K562 (cell line): ENCODE results near the gene AGPAT3. TPM values are rescaled to one million over a fixed set of nuclear protein-coding genes. Genes with fewer than 3 reads are reported as not detected.
A peak's percentile ranks its signal among the peaks of the same experiment; 100 is the strongest.

Source experiments
- ATAC-seq: fragments of 200-7000 bp; cut with Tn5 transposase; 3 replicates; pipeline ENCODE4 v1.9.1; 2020; ENCODE audit warnings: moderate library complexity
- BruUV-seq: library from RNA; stranded (reverse); fragments of 400-500 nt; replicated peaks from 2 replicates; lab custom pipeline; 2021; lab: Mats Ljungman, UMichigan
- CTCF ChIA-PET: fragments of 300-600 bp; formaldehyde crosslinking; extraction: SDS; loops from one replicate; lab custom pipeline; 2021; ENCODE audit warnings: low intra/inter-chr PET ratio; lab: Yijun Ruan, JAX
- POLR2A ChIA-PET: fragments of 300-600, 350-650 bp; sonication (Branson Sonifier 250); formaldehyde crosslinking; extraction: SDS; loops from one replicate; lab custom pipeline; 2021; ENCODE audit warnings: antibody characterized with exemption, inconsistent platforms; lab: Yijun Ruan, JAX
- DNase-seq, 4 experiments: peaks; one replicate each; pipeline versions ENCODE4 v3.0.0 to v3.0.0-alpha.2; 2011 to 2018; ENCODE audit warnings: low spot score in 3 of 4, mixed read lengths in 3 of 4; ENCODE audit errors: extremely low read depth in 1 of 4
- FAIRE-seq: peaks from 2 replicates; lab custom pipeline; 2011; peaks lifted over from hg19 to GRCh38; lab: Jason Lieb, UNC
- H2AFZ ChIP-seq: 2 replicates; pipeline ENCODE4 v1.6.0; 2011; ENCODE audit warnings: low read depth, low read length, control low read depth, inconsistent platforms
- H3K27ac ChIP-seq: fragments of 200-600 bp; 3 replicates; pipeline ENCODE4 v1.8.0; 2011; ENCODE audit warnings: low read depth, mild to moderate bottlenecking, control low read depth, inconsistent platforms, low read length, moderate library complexity, mixed read lengths; ENCODE audit errors: extremely low read depth
- H3K27me3 ChIP-seq, 2 experiments: fragments of 300-600 bp in 1 of 2; 2 replicates in 1 of 2; 3 replicates in 1 of 2; pipeline versions ENCODE4 v1.6.0 to v1.8.0; 2011; ENCODE audit warnings: inconsistent platforms in 2 of 2, low read length in 2 of 2, mild to moderate bottlenecking in 1 of 2, mixed read lengths in 1 of 2, moderate library complexity in 1 of 2; ENCODE audit not compliant: control insufficient read depth in 2 of 2, insufficient read depth in 2 of 2
- H3K36me3 ChIP-seq: fragments of 300-600 bp; 3 replicates; pipeline ENCODE4 v1.8.0; 2011; ENCODE audit warnings: mild to moderate bottlenecking, low read length, inconsistent platforms; ENCODE audit not compliant: control insufficient read depth, insufficient read depth
- H3K4me1 ChIP-seq, 2 experiments: fragments of 200-600 bp in 1 of 2; replicated peaks in 1 of 2; 2 replicates in 1 of 2; 3 replicates in 1 of 2; pipeline versions ENCODE4 v1.5.1 to v1.8.0; 2011; ENCODE audit warnings: inconsistent platforms in 2 of 2, low read length in 2 of 2, mild to moderate bottlenecking in 1 of 2, mixed read lengths in 1 of 2, moderate library complexity in 1 of 2; ENCODE audit not compliant: control insufficient read depth in 2 of 2, insufficient read depth in 2 of 2
- H3K4me2 ChIP-seq: 2 replicates; pipeline ENCODE4 v1.6.1; 2011; ENCODE audit warnings: low read length, control low read depth, inconsistent platforms, mixed read lengths; ENCODE audit not compliant: insufficient read depth
- H3K4me3 ChIP-seq: fragments of 200-600 bp; sonication (generic), shearing (Covaris generic); 2 replicates; pipeline ENCODE4 v1.5.1; 2016; ENCODE audit warnings: control low read depth, inconsistent platforms
- H3K79me2 ChIP-seq: fragments of 200-600 bp; 3 replicates; pipeline ENCODE4 v1.8.0; 2011; ENCODE audit warnings: low read length, inconsistent platforms; ENCODE audit not compliant: control insufficient read depth, insufficient read depth
- H3K9ac ChIP-seq, 2 experiments: 2 replicates each; pipeline versions ENCODE4 v1.6.0 to v1.6.1; 2011; ENCODE audit warnings: low read depth in 2 of 2, low read length in 2 of 2, control low read depth in 1 of 2, inconsistent platforms in 1 of 2, mild to moderate bottlenecking in 1 of 2, mixed read lengths in 1 of 2; ENCODE audit not compliant: insufficient read depth in 1 of 2
- H3K9me1 ChIP-seq: one replicate; pipeline ENCODE4 v1.6.0; 2011; ENCODE audit warnings: inconsistent platforms, mild to moderate bottlenecking, low read length, moderate library complexity; ENCODE audit not compliant: control insufficient read depth, insufficient read depth
- H3K9me3 ChIP-seq: replicated peaks from 2 replicates; pipeline ENCODE4 v1.5.1; 2011; ENCODE audit warnings: low read depth, low read length, inconsistent platforms; ENCODE audit not compliant: control insufficient read depth, insufficient read depth
- H4K20me1 ChIP-seq: replicated peaks from 2 replicates; pipeline ENCODE4 v1.6.1; 2011; ENCODE audit warnings: low read length, inconsistent platforms, mixed read lengths; ENCODE audit not compliant: control insufficient read depth, insufficient read depth
- ATF3 ChIP-seq, 2 experiments: fragments of 450-650 bp in 1 of 2; sonication (generic) in 1 of 2; formaldehyde crosslinking in 1 of 2; IDR thresholded peaks in 1 of 2; conservative IDR thresholded peaks in 1 of 2; 2 replicates each; pipeline versions ENCODE4 v1.6.1 to v1.8.1; 2016 to 2023; ENCODE audit warnings: mild to moderate bottlenecking in 2 of 2, moderate library complexity in 2 of 2, inconsistent platforms in 1 of 2, missing genetic modification reagents in 1 of 2
- BDP1 ChIP-seq: IDR thresholded peaks from 3 replicates; pipeline ENCODE4 v1.6.1; 2011; ENCODE audit not compliant: insufficient read length, insufficient read depth
- CREB1 ChIP-seq, 2 experiments: sonication (generic) in 1 of 2; formaldehyde crosslinking in 1 of 2; IDR thresholded peaks; 2 replicates each; pipeline versions ENCODE4 v1.6.1 to v1.8.0; 2012 to 2022; ENCODE audit warnings: inconsistent platforms in 1 of 2, mild to moderate bottlenecking in 1 of 2, missing genetic modification reagents in 1 of 2, moderate library complexity in 1 of 2
- FUS ChIP-seq: fragments of 200-400 bp; formaldehyde crosslinking; optimal IDR thresholded peaks from 2 replicates; pipeline ENCODE3; 2017; ENCODE audit warnings: low read depth, low read length
- HMBOX1 ChIP-seq: sonication (generic); IDR thresholded peaks from 2 replicates; pipeline ENCODE4 v1.6.1; 2016
- PHF8 ChIP-seq: fragments of 200-600 bp; sonication (generic); IDR thresholded peaks from 2 replicates; pipeline ENCODE4 v1.6.1; 2012; ENCODE audit warnings: mixed run types, mild to moderate bottlenecking, inconsistent platforms, low read length, moderate library complexity, borderline replicate concordance
- SOX6 ChIP-seq: fragments of 450-650 bp; IDR thresholded peaks from 2 replicates; pipeline ENCODE4 v1.6.1; 2014; ENCODE audit warnings: mild to moderate bottlenecking
- ZC3H4 ChIP-seq: sonication (generic); formaldehyde crosslinking; IDR thresholded peaks from 2 replicates; pipeline ENCODE4 v1.9.0; 2021; ENCODE audit warnings: missing genetic modification reagents, borderline replicate concordance
- ZNF445 ChIP-seq: fragments of 250-450 bp; sonication (Bioruptor Pico); IDR thresholded peaks from 2 replicates; pipeline ENCODE4 v1.4.0; 2020; ENCODE audit warnings: low read depth, mild to moderate bottlenecking, moderate library complexity
- WGBS: fragments of 100-300 bp; shearing (Covaris generic); methylation state at CpG from one replicate; pipeline ENCODE4 v1.1.6; 2016; ENCODE audit warnings: low coverage, mixed read lengths; ENCODE audit not compliant: insufficient coverage; ENCODE audit errors: missing lambda C conversion rate; 5-methylcytosine and 5-hydroxymethylcytosine counted together
- in situ Hi-C: fragments of 300-500 bp; cut with MboI; formaldehyde crosslinking; loops from 4 replicates; pipeline ENCODE4 v1.15.0; 2018; ENCODE audit warnings: inconsistent platforms, mixed read lengths
- intact Hi-C: fragments of 100-400 bp; cut with micrococcal nuclease; formaldehyde crosslinking; loops from 2 replicates; pipeline ENCODE4 v1.14.2; 2022
- polyA plus RNA-seq, 8 experiments: library from polyadenylated mRNA; depleted of rRNA in 4 of 8; stranded (reverse) in 5 of 8; unstranded in 3 of 8; fragments of >200 nt; fragmentation: Nextera tagmentation in 2 of 8; fragmentation: Illumina TruSeq in 1 of 8; extraction: Ambion mirVana in 2 of 8; extraction: Trizol in 1 of 8; gene quantifications; 2 replicates each; pipeline versions ENCODE4 v1.2.1 to v1.2.3, GENCODE V29; 2011 to 2014; ENCODE audit warnings: inconsistent platforms in 1 of 8, missing spikeins in 1 of 8
- total RNA-seq, 7 experiments: library from RNA; depleted of rRNA in 6 of 7; stranded (reverse); fragments of >200 nt in 6 of 7; fragmentation: Illumina TruSeq in 2 of 7; extraction: Trizol in 2 of 7; gene quantifications; 2 replicates each; pipeline versions ENCODE4 v1.2.1 to v1.2.3, GENCODE V29; 2011 to 2021; ENCODE audit warnings: low replicate concordance in 1 of 7
- TF ChIP-seq, protein P1 (sequence below): fragments of 450-650 bp; IDR thresholded peaks from 2 replicates; pipeline ENCODE4 v1.6.1; 2016; ENCODE audit warnings: mild to moderate bottlenecking
- TF ChIP-seq, protein P2 (sequence below), 2 experiments: IDR thresholded peaks; 2 replicates each; pipeline ENCODE4 v1.6.1; 2012; ENCODE audit warnings: improper control_type of control experiment in 2 of 2, low read depth in 2 of 2, low read length in 2 of 2, borderline replicate concordance in 1 of 2

AGPAT3 gene
- total and polyA plus RNA-seq, 9 of the 15 experiments (the other 6 are each of a cell fraction or from before 2014, with no cell fraction given): 1.5 to 88.4 (median 35.7) TPM

DNA sequence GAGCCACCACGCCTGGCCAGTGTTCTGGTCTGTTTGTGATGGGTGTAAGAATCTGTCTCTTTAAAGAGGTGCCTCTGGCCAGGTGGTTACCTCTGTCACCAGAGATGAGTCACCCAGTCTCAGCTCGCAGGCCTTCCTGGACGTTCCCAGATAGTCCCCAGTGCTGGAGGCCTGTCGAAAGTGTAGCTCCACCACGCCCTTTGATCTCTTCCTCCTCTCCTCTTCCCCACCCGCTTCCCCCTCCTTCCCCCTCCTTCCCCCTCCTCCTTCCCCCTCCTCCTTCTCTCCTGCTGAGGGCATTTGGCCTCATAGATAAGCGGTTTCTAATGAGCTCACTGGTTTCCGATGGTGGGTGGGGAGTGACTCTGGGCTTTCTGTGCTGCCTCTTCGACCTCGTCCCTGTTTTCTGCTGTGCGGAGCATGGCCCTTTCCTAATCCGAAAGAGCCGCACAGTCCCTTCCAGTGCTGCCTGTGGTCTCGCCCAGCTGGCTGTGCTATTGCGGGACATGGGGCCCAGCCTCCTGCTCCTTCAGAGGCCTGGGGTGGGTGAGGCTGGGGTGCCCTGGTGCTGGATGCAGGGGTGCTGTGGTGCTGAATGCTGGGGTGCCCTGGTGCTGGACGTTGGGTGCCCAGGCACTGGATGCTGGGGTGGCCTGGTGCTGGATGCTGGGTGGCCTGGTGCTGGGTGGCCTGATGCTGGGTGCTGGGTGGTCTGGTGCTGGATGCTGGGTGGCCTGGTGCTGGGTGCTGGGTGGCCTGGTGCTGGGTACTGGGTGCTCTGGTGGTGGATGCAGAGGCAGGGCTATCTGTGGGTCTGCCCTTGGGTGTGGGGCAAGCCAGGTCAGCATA is 19.2 kb downstream of the AGPAT3 start:
- ChIA-PET CTCF (interaction anchor here (0.5 kb wide), 1 partner anchor 33 kb away, joined by 5 read pairs; no protein-coding TSS in a partner anchor), POLR2A (interaction anchor here (0.5 to 2.8 kb wide), 17 partner anchors 9 to 165 kb away, joined by 3 to 28 read pairs (median 5); no protein-coding TSS in a partner anchor)
- TSS peak; percentile 56 for BruUV-seq
- H3K9me1 ChIP-seq: no peaks in the 10 kb centered on the region
- peak overlapping the region; percentile 78 for H2AFZ ChIP-seq
- peaks cover 91% of the 10 kb centered on the region for H3K79me2 ChIP-seq
- in situ Hi-C loops (no loop called here), intact Hi-C loops (loop anchor here (1.0 kb wide), 1 partner anchor 18 kb away; no protein-coding TSS in a partner anchor)
- H3K4me2 ChIP-seq: peak overlapping the region; percentile 90
- FAIRE-seq: peak; percentile 98
- 0 out of 2 replicates have a peak, but pooled peaks cover 6% of the 10 kb centered on the region for H4K20me1 ChIP-seq
- peak overlapping the region; percentile 35 for H3K4me3 ChIP-seq
- no peaks in the 10 kb centered on the region for H3K27me3 ChIP-seq
- peak overlapping the region; percentile 95 to 96 for H3K9ac ChIP-seq
- peak; percentile 95 to 98 (median 96) for DNase-seq
- 4% methylated on average over 13 of the region's 16 CpGs for WGBS
- peak overlapping the region; percentile 98 for H3K27ac ChIP-seq
- no peaks in the 10 kb centered on the region for H3K9me3 ChIP-seq
- ATAC-seq: peak; percentile 93
- peaks cover 40 to 60% of the 10 kb centered on the region in 2 experiments for H3K4me1 ChIP-seq
- peaks cover 56% of the 10 kb centered on the region for H3K36me3 ChIP-seq
- TF ChIP-seq ATF3 (IDR thresholded peaks at IDR 0.05): peak; percentile 95
- no peak for TF ChIP-seq ATF3 (CRISPR knock-in tag; conservative IDR thresholded peaks at IDR 0.05)
- TF ChIP-seq PHF8: peak; percentile 65; the same call in 1 of the 2 replicates
- TF ChIP-seq HMBOX1: peak; percentile 34; the same call in 1 of the 2 replicates
- TF ChIP-seq, protein P1, sequence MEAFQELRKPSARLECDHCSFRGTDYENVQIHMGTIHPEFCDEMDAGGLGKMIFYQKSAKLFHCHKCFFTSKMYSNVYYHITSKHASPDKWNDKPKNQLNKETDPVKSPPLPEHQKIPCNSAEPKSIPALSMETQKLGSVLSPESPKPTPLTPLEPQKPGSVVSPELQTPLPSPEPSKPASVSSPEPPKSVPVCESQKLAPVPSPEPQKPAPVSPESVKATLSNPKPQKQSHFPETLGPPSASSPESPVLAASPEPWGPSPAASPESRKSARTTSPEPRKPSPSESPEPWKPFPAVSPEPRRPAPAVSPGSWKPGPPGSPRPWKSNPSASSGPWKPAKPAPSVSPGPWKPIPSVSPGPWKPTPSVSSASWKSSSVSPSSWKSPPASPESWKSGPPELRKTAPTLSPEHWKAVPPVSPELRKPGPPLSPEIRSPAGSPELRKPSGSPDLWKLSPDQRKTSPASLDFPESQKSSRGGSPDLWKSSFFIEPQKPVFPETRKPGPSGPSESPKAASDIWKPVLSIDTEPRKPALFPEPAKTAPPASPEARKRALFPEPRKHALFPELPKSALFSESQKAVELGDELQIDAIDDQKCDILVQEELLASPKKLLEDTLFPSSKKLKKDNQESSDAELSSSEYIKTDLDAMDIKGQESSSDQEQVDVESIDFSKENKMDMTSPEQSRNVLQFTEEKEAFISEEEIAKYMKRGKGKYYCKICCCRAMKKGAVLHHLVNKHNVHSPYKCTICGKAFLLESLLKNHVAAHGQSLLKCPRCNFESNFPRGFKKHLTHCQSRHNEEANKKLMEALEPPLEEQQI: no peak
- TF ChIP-seq ZC3H4 (CRISPR knock-in tag): peak; percentile 97; the same call in 1 of the 2 replicates
- TF ChIP-seq SOX6: peak; percentile 62; the same call in 1 of the 2 replicates
- TF ChIP-seq BDP1: no peak
- 0 out of 2 replicates have a peak, but pooled peaks have one; percentile 32 for TF ChIP-seq CREB1 (IDR thresholded peaks at IDR 0.05)
- 0 out of 2 replicates have a peak, but pooled peaks have one; percentile 53 for TF ChIP-seq CREB1 (CRISPR knock-in tag; IDR thresholded peaks at IDR 0.05)
- no peak for TF ChIP-seq FUS
- TF ChIP-seq, protein P2, sequence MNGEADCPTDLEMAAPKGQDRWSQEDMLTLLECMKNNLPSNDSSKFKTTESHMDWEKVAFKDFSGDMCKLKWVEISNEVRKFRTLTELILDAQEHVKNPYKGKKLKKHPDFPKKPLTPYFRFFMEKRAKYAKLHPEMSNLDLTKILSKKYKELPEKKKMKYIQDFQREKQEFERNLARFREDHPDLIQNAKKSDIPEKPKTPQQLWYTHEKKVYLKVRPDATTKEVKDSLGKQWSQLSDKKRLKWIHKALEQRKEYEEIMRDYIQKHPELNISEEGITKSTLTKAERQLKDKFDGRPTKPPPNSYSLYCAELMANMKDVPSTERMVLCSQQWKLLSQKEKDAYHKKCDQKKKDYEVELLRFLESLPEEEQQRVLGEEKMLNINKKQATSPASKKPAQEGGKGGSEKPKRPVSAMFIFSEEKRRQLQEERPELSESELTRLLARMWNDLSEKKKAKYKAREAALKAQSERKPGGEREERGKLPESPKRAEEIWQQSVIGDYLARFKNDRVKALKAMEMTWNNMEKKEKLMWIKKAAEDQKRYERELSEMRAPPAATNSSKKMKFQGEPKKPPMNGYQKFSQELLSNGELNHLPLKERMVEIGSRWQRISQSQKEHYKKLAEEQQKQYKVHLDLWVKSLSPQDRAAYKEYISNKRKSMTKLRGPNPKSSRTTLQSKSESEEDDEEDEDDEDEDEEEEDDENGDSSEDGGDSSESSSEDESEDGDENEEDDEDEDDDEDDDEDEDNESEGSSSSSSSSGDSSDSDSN (IDR thresholded peaks at IDR 0.05; ENCODE audit: borderline replicate concordance in 1 of 2, low read depth in 2 of 2, low read length in 2 of 2): peak; percentile 54 to 69; a peak in 1 of 4 replicates
- no peak for TF ChIP-seq ZNF445 (CRISPR knock-in tag)
